Small intestine (tissue), 7 donors: ENCODE data around the gene FAM180B. TPM values are rescaled to one million over a fixed set of nuclear protein-coding genes. Genes with fewer than 3 reads are reported as not detected.
"Not testable (repeated sequence)": the region's sequence is repeated elsewhere in the genome, so short reads cannot be mapped to it uniquely, and the experiment has no call there.

Source experiments
- DNase-seq, 2 donors: peaks; one replicate each; pipeline versions ENCODE4 v3.0.0 to v3.0.0-alpha.2; 2013
- FAIRE-seq: peaks from 2 replicates; lab custom pipeline; 2012; peaks lifted over from hg19 to GRCh38; lab: Jason Lieb, UNC
- H3K27ac ChIP-seq, 3 donors: one replicate each; pipeline ENCODE4 v1.5.1; 2013; ENCODE audit warnings: low read length in 2 of 3, mild to moderate bottlenecking in 2 of 3, control low read depth in 1 of 3, inconsistent platforms in 1 of 3, low read depth in 1 of 3, moderate library complexity in 1 of 3
- H3K27me3 ChIP-seq, 3 donors: one replicate each; pipeline ENCODE4 v1.6.1; 2013; ENCODE audit warnings: low read length in 3 of 3, inconsistent platforms in 1 of 3; ENCODE audit not compliant: control insufficient read depth in 3 of 3, insufficient read depth in 3 of 3
- H3K36me3 ChIP-seq, 3 donors: one replicate each; pipeline ENCODE4 v1.6.1; 2013; ENCODE audit warnings: low read length in 3 of 3, inconsistent platforms in 1 of 3, low read depth in 1 of 3, mild to moderate bottlenecking in 1 of 3, moderate library complexity in 1 of 3; ENCODE audit not compliant: control insufficient read depth in 3 of 3, insufficient read depth in 2 of 3
- H3K4me1 ChIP-seq, 3 donors: one replicate each; pipeline ENCODE4 v1.6.1; 2013; ENCODE audit warnings: low read length in 2 of 3, inconsistent platforms in 1 of 3, low read depth in 1 of 3, mild to moderate bottlenecking in 1 of 3, moderate library complexity in 1 of 3; ENCODE audit not compliant: control insufficient read depth in 3 of 3, insufficient read depth in 2 of 3
- H3K4me3 ChIP-seq, 3 donors: one replicate each; pipeline ENCODE4 v1.5.1; 2013; ENCODE audit warnings: low read length in 3 of 3, control low read depth in 1 of 3, inconsistent platforms in 1 of 3, low read depth in 1 of 3, mild to moderate bottlenecking in 1 of 3, moderate library complexity in 1 of 3
- H3K9me3 ChIP-seq, 2 donors: one replicate each; pipeline ENCODE4 v1.6.1; 2013; ENCODE audit warnings: low read depth in 1 of 2, low read length in 1 of 2; ENCODE audit not compliant: control insufficient read depth in 2 of 2, insufficient read depth in 1 of 2
- WGBS, 3 donors: extraction: QIAGEN DNeasy Blood & Tissue Kit; methylation state at CpG; one replicate each; pipeline ENCODE4 v1.1.7; 2013; 5-methylcytosine and 5-hydroxymethylcytosine counted together
- polyA plus RNA-seq, 4 donors: library from polyadenylated mRNA; stranded (reverse) in 3 of 4; unstranded in 1 of 4; fragments of 200-250 nt in 3 of 4; fragments of 120-200 nt in 1 of 4; gene quantifications; one replicate each; pipeline versions ENCODE4 v1.2.1 to v1.2.3, GENCODE V29; 2013
- donor health status: healthy with polysubstance abuse.
- donor health status: control.
- donor health status: control.
- donor health status: Bipolar disorder and iron deficiency.
- donor health status: healthy.

Gene FAM180B
- polyA plus RNA-seq, 4 donors: 0.10 to 0.15 TPM; not detected in 2

GRCh38 chr11:47550288-47551047 is 36.0 kb upstream of the FAM180B start:
- DNase-seq: no peak
- no peak for FAIRE-seq
- peaks cover 0 to 11% (median 0%) of the 10 kb centered on the region in 3 donors for H3K36me3 ChIP-seq
- H3K4me1 ChIP-seq: peaks cover 0 to 14% (median 13%) of the 10 kb centered on the region in 3 donors
- 75 to 81% (median 80%) methylated on average over 10 of the region's 10 CpGs for WGBS, 3 donors
- H3K27ac ChIP-seq: no peak overlapping the region
- no peaks in the 10 kb centered on the region for H3K27me3 ChIP-seq
- H3K4me3 ChIP-seq: no peak overlapping the region
- H3K9me3 ChIP-seq: no peaks in the 10 kb centered on the region

GRCh38 chr11:47551086-47551485 is 35.4 kb upstream of the FAM180B start:
- DNase-seq (peak; percentile 52 to 56), FAIRE-seq (no peak)
- Histone ChIP-seq H3K4me1 (peaks cover 0 to 14% (median 13%) of the 10 kb centered on the region in 3 donors), H3K9me3 (no peaks in the 10 kb centered on the region), H3K36me3 (peaks cover 0 to 11% (median 0%) of the 10 kb centered on the region in 3 donors), H3K27ac (peak overlapping the region in 1 of 3 donors; percentile 91), H3K27me3 (no peaks in the 10 kb centered on the region), H3K4me3 (peak overlapping the region in 2 of 3 donors; percentile 83 to 89)

- H3K9me3 ChIP-seq: no peaks in the 10 kb centered on the region
- peak overlapping the region; percentile 83 to 99 (median 89) for H3K4me3 ChIP-seq
- no peak for FAIRE-seq
- H3K36me3 ChIP-seq: peaks cover 0 to 8% (median 0%) of the 10 kb centered on the region in 3 donors
- peaks cover 0 to 13% (median 10%) of the 10 kb centered on the region in 3 donors for H3K4me1 ChIP-seq
- H3K27ac ChIP-seq: peak overlapping the region; percentile 89 to 97 (median 91)
- no peaks in the 10 kb centered on the region for H3K27me3 ChIP-seq
- DNase-seq: peak; percentile 33 to 70
- 0 to 2% (median 2%) methylated on average over 22 of the region's 22 CpGs for WGBS, 3 donors
Measured at GRCh38 chr11:47552056-47552565, 34.4 kb upstream of the FAM180B start.

GRCh38 chr11:47552566-47553405 is 33.7 kb upstream of the FAM180B start, which contains the start of gene CELF1:
Gene CELF1, minus strand, starts transcription at chr11:47553132. Its CDS starts 53,609 bp downstream, at chr11:47499523.
- Histone ChIP-seq H3K9me3 (no peaks in the 10 kb centered on the region), H3K4me1 (peaks cover 0 to 13% (median 10%) of the 10 kb centered on the region in 3 donors), H3K27me3 (no peaks in the 10 kb centered on the region), H3K27ac (peak within 1 kb of the TSS; percentile 89 to 97 (median 91)), H3K36me3 (peaks cover 0 to 6% (median 0%) of the 10 kb centered on the region in 3 donors), H3K4me3 (peak within 1 kb of the TSS; percentile 83 to 99 (median 89))
- 0 to 2% (median 1%) methylated on average over 53 to 89 of the region's 89 CpGs for WGBS, 3 donors
- DNase-seq (peak; percentile 92 to 98), FAIRE-seq (no peak)

- no peaks in the 10 kb centered on the region for H3K27me3 ChIP-seq
- FAIRE-seq (no peak), DNase-seq (no peak)
- peaks cover 0 to 2% (median 0%) of the 10 kb centered on the region in 3 donors for H3K36me3 ChIP-seq
- H3K4me1 ChIP-seq: peaks cover 0 to 13% (median 10%) of the 10 kb centered on the region in 3 donors
- no peaks in the 10 kb centered on the region for H3K9me3 ChIP-seq
- H3K27ac ChIP-seq: peak overlapping the region; percentile 63 to 79 (median 78)
- peak overlapping the region; percentile 25 to 89 (median 72) for H3K4me3 ChIP-seq
- 1 to 14% (median 11%) methylated on average over 9 of the region's 9 CpGs for WGBS, 3 donors
Measured at GRCh38 chr11:47553406-47553743, 33.1 kb upstream of the FAM180B start.

- not testable (repeated sequence) for H3K36me3 ChIP-seq, H3K27ac ChIP-seq, H3K9me3 ChIP-seq, FAIRE-seq, H3K27me3 ChIP-seq, H3K4me3 ChIP-seq, DNase-seq, H3K4me1 ChIP-seq
- WGBS, 3 donors: 72 to 81% (median 76%) methylated on average over 12 of the region's 12 CpGs
Measured at GRCh38 chr11:47557004-47557403, 29.5 kb upstream of the FAM180B start.

GRCh38 chr11:47558695-47559094 is 27.8 kb upstream of the FAM180B start:
- no peaks in the 10 kb centered on the region for H3K27me3 ChIP-seq
- H3K27ac ChIP-seq: no peak overlapping the region
- H3K36me3 ChIP-seq: no peaks in the 10 kb centered on the region
- WGBS, 3 donors: 97% methylated on average over 1 of the region's 1 CpG
- H3K4me3 ChIP-seq: no peak overlapping the region
- no peaks in the 10 kb centered on the region for H3K4me1 ChIP-seq
- FAIRE-seq (peak; percentile 99), DNase-seq (no peak)
- no peaks in the 10 kb centered on the region for H3K9me3 ChIP-seq

GRCh38 chr11:47560426-47560825 is 26.1 kb upstream of the FAM180B start:
- WGBS, 3 donors: 88 to 94% (median 89%) methylated on average over 2 of the region's 2 CpGs
- no peaks in the 10 kb centered on the region for H3K27me3 ChIP-seq
- H3K36me3 ChIP-seq: no peaks in the 10 kb centered on the region
- no peak overlapping the region for H3K4me3 ChIP-seq
- H3K27ac ChIP-seq: no peak overlapping the region
- no peaks in the 10 kb centered on the region for H3K9me3 ChIP-seq
- DNase-seq (no peak), FAIRE-seq (no peak)
- peaks cover 0 to 5% (median 0%) of the 10 kb centered on the region in 3 donors for H3K4me1 ChIP-seq
